Coronary artery (tissue), 2 donors: Measurements from ENCODE around the gene SLC10A2.

Source experiments
- DNase-seq: peaks from one replicate; pipeline ENCODE4 v3.0.0-alpha.2; 2017; ENCODE audit warnings: low spot score
- H3K27ac ChIP-seq, 2 donors: fragments of 200-600 bp; sonication (generic); one replicate each; pipeline ENCODE4 v1.5.1; 2016 to 2019
- H3K4me3 ChIP-seq: fragments of 200-600 bp; sonication (generic); 2 replicates; pipeline ENCODE4 v1.5.1; 2016; ENCODE audit warnings: mild to moderate bottlenecking, moderate library complexity
- TF ChIP-seq, protein P1 (sequence below): fragments of 200-600 bp; sonication (generic); IDR thresholded peaks from one replicate; pipeline ENCODE4 v1.5.1; 2019; ENCODE audit warnings: antibody characterized with exemption

Gene SLC10A2

DNA sequence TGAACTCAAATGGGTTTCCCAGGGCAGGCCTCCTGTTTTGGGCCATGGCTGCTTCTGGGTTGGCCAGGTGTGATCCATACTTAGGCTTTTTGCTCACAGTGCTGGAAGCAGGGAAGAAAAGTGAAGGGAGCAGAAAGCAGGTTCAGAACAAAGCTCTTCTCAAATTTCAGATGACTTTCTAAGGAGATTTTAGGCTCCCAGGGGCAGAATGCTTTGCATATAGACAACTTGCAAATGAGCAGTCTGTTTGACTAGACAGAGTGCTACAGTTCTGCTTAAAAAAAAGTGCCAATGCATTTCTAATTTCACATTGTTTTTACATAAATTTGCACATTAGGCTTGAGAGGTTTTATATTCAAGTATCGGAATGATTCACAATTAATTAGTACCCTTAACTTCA is 2.6 kb upstream of the SLC10A2 start:
- no peak for DNase-seq
- no peak overlapping the region for H3K4me3 ChIP-seq
- TF ChIP-seq, protein P1, sequence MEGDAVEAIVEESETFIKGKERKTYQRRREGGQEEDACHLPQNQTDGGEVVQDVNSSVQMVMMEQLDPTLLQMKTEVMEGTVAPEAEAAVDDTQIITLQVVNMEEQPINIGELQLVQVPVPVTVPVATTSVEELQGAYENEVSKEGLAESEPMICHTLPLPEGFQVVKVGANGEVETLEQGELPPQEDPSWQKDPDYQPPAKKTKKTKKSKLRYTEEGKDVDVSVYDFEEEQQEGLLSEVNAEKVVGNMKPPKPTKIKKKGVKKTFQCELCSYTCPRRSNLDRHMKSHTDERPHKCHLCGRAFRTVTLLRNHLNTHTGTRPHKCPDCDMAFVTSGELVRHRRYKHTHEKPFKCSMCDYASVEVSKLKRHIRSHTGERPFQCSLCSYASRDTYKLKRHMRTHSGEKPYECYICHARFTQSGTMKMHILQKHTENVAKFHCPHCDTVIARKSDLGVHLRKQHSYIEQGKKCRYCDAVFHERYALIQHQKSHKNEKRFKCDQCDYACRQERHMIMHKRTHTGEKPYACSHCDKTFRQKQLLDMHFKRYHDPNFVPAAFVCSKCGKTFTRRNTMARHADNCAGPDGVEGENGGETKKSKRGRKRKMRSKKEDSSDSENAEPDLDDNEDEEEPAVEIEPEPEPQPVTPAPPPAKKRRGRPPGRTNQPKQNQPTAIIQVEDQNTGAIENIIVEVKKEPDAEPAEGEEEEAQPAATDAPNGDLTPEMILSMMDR = no peak
- H3K27ac ChIP-seq = no peak overlapping the region

DNA sequence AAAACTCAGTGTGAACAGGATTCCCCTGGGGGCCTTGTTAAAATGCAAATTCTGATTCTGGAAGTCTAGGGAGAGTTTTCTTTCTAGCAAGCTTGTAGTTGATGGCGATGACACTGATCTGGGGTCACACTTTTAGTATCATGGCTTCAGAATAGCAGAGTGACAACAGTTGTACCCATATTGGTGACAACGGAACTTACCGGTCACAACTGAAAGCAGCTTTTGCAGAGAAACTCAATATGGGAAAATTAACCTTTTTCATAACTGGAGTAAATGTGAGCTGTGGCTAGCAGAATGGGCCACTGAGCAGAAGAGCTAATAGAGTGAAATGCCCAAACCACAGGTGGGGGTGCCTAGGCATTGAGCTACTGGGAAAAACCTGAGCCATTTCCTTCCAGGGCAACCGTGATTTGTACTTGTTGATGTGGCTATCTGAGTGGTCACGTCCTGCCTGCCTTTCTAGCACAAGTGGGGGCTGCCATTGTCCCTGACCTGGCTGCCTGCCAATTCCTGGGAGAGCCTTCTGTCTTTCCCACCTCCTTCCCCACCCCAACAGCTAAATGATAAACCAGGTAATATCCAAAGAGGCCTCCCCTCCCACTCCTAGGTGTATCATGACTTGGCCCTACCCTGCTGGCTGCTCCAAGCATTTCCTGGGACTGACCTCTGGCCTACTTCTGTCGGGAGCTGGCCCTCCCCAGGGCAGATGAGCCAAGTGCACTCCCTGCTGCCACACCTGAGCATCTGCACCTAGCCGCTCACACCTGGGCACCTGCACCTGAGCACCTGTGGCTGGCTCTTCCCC is 1.7 kb upstream of the SLC10A2 start:
- Histone ChIP-seq H3K27ac (no peak overlapping the region), H3K4me3 (no peak overlapping the region)
- no peak for DNase-seq
- TF ChIP-seq, protein P1 = no peak

DNA sequence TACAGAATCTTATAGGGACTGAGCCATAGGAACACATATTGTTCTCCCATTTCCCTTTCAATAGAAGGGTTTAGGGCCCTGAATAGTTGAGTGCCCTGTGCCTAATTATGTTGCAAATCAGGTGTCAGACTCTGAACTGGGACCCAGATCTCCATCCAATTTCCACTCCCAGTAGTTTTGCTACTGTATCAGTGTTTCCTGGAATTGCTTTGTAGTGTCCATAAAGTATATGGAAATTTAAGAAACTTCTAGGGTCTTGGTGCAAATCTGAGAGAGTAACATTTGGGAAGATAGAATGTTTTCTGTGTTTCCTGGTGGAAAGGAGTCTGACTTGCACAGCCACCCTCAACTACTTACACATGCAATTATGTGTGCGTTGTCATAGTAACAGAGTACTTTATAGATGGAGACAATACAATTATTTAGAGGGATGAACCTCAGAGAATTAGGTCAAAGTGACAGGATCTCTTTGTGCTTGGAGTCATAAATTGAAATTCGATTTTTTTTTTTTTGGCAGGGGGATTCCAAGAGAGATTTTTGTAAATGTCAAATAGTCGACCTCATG is 646 bp upstream of the SLC10A2 start:
- TF ChIP-seq, protein P1 = no peak
- no peak for DNase-seq
- Histone ChIP-seq H3K27ac (no peak overlapping the region), H3K4me3 (no peak overlapping the region)

DNA sequence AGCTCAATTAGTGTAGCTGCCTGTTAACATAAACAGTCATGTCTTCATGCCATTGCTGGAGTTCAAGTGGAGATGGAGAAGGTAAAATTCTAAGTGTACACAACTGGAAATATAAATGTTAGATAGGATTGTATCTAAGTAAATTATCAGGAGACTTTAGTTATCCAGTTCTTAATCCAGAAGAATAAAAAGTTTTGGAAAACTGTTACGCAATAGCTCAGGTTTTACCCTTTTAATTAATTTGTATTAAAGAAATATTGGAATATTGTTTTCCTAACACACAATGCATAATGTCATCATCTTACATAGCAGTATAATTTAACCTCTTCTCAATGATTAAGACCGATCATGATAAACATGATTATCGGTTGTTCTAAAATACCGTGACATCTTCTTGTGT is 2.8 kb downstream of the SLC10A2 start:
- DNase-seq = no peak
- TF ChIP-seq, protein P1 = no peak
- no peak overlapping the region for H3K27ac ChIP-seq
- H3K4me3 ChIP-seq = no peak overlapping the region

DNA sequence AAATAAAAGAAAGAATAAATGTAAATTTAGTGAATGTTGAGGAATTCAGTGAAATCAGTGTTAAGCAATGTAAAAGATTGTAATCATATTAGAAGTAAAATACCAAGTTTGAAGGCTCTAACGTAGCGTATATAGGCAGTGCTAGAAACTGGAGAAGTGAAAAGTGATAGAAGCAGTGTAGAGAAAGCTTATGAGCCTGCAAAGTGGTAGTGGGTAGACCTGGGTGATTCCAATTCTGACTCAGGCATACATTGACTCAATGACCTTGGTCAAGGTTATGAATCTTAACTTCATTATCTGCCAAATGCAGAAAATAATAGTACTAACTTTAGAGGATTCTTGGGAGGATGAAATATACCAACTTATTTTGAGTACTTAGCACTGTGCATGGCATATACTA is 4.1 kb downstream of the SLC10A2 start:
- DNase-seq = no peak
- TF ChIP-seq, protein P1 = no peak
- Histone ChIP-seq H3K4me3 (no peak overlapping the region), H3K27ac (no peak overlapping the region)

DNA sequence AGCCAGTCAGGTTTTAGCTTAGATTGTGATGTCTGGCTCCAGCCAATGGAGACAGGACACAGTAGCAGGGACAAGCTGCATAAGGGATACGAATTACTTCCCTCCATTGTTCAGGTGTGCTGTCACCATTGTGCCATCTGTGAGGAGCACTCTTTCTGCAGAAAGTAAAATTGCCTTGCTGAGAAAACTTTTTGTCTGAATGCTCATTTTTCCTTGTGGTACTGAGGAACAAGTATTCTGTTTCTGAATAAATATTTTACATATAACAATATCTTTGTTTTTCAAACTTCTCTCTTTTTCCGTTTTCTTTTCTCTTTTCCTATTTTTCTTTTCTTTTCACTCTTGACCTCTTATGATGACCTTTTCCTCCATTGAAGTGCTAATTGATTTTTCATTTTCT is 10.2 kb downstream of the SLC10A2 start:
- no peak overlapping the region for H3K27ac ChIP-seq
- TF ChIP-seq, protein P1 = no peak
- DNase-seq = no peak

DNA sequence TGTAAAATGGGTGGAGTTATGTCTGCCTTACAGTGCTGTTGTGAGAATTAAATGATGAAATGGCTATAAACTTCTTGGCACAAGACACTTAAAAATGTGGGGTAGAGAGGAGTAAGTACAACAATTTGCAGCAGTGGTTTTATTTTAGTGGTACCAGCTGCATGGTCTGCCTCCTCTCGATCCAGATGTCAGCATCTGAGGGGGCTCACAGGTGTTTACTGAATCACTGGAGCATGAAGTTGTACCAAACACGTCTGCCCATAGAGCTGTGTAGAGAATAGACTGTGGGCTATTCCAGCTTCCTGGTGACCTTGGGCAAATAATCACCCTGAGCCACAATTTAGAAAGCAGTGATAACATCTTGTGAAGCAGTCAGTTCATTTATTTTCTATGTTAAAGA is 11.1 kb downstream of the SLC10A2 start:
- no peak for DNase-seq
- no peak overlapping the region for H3K27ac ChIP-seq
- H3K4me3 ChIP-seq = no peak overlapping the region
- TF ChIP-seq, protein P1 = no peak

More for the DNA sequence above, 10.2 kb downstream of the SLC10A2 start:
- no peak overlapping the region for H3K4me3 ChIP-seq
